RCC 7860 (cell line): ENCODE measurements around the gene KCNH3.
"Not testable (repeated sequence)": the region's sequence is repeated elsewhere in the genome, so short reads cannot be mapped to it uniquely, and the experiment has no call there.

Experiments used
- DNase-seq: peaks from one replicate; pipeline ENCODE4 v3.0.0-alpha.2; 2015; ENCODE audit warnings: low spot score
- FAIRE-seq: peaks from 2 replicates; lab custom pipeline; 2012; peaks lifted over from hg19 to GRCh38; lab: Jason Lieb, UNC

The KCNH3 gene

GRCh38 chr12:49538510-49539403 lies at the start of gene KCNH3:
Gene KCNH3 (plus strand): TSS chr12:49539030. CDS start chr12:49539417, 387 bp downstream.
- DNase-seq, result peak; percentile 13
- no peak for FAIRE-seq

DNA sequence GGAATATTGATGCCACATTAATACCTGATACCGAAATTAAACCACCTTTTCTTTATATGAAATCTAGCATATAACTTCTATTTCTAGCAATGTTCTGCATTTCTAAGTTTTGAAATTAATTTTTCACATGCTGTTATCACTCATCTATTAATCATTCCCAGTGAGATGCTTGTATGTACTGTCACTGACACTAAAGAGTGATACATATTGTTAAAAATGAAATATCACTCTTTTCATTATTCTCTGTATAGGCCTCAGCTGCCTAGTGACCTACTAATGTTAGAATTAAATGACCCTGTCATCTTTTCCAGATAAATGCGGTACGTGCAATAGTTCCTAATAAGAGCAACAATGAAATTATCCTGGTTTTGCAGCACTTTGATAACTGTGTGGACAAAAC lies 49.7 kb upstream of the KCNH3 start:
- FAIRE-seq (no peak), DNase-seq (no peak)

DNA sequence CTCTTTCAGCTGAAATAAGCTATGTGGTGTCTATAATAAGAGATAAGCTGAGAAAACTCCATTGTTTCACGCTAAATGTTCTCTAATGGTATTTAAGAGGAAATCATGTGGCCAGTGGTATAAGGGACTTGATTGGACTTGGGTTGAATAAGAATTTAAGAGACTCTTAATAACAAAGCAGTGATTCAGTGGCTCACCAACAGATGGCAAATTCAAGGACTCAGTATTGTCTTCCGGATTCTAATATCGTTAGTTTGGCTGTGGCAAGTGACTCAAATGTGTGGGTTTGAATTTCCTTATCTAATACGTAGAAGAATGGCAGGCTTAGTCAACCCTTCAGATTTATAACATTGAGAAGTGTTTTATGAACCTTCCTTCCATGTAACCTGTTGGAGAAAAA lies 49.1 kb upstream of the KCNH3 start:
- DNase-seq, result peak; percentile 82
- FAIRE-seq, result peak; percentile 86

GRCh38 chr12:49491823-49492222 lies 47.0 kb upstream of the KCNH3 start:
- no peak for FAIRE-seq
- DNase-seq, result no peak

- FAIRE-seq (no peak), DNase-seq (no peak)
Measured at GRCh38 chr12:49493900-49494299, 44.9 kb upstream of the KCNH3 start.

GRCh38 chr12:49496417-49497360 lies 42.1 kb upstream of the KCNH3 start:
- DNase-seq (no peak), FAIRE-seq (no peak)

DNA sequence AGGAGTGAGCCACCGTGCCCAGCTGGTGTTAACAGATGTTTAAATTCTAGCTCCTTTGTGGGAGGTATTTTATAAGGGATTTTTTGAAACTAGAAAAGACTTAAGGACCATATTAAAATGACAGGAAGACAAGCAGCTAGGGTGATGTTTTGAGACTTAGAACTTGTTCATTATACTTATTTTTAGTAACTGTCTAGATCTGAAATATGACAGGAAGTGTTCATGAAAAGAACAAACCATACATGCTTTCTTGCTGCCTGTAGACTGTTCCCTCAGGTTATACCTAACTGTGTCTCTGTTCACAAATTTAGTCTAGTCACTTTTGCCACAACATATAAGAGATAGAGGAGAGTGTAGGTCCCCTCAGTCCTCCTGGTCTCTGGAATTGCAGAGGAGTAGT lies 36.9 kb upstream of the KCNH3 start:
- DNase-seq (no peak), FAIRE-seq (no peak)

- DNase-seq (no peak), FAIRE-seq (no peak)
Measured at GRCh38 chr12:49502590-49502989, 36.2 kb upstream of the KCNH3 start.

DNA sequence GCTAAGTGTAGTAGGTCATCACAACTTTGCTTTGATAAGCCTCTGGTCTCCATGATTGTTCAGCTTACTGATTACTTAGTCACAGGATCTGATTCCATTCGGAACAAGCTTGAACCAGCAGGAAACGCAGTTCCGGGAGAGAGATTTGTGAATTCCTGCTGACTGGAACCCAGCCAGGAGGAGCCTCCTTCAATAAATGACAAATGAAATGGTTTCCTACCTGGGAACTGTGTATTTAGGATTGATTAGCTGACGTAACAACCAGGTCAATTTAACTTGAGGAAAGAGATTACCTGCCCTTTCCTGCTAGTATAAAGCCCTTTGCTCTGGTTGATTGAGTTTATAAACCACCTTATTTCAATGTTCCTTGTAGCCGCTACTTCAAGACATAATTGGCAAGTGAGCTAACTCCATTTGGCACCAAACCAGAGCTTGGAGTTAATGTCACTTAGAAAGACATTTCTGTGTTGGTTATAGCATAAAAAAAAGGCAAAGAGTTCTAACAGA lies 35.1 kb upstream of the KCNH3 start:
- DNase-seq, result peak; percentile 77
- peak; percentile 81 for FAIRE-seq

- no peak for DNase-seq
- FAIRE-seq, result no peak
Measured at GRCh38 chr12:49505672-49506071, 33.2 kb upstream of the KCNH3 start.

- DNase-seq (peak; percentile 14), FAIRE-seq (no peak)
Measured at GRCh38 chr12:49507139-49507538, 31.7 kb upstream of the KCNH3 start.

DNA sequence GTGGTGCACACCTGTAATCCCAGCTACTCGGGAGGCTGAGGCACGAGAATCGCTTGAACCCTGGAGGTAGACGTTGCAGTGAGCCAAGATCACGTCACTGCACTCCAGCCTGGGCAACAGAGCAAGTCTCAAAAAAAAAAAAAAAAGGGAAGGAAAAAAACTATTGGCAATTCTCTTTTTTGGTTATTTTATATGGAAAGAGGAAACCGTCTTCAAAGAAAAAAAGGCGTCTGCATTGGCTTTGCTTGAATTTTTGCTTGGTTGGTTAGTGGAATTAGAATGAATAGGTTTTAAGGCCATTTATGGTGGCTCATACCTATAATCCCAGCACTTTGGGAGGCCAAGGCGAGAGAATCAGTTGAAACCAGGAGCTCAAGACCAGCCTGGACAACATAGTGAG lies 29.1 kb upstream of the KCNH3 start:
- not testable (repeated sequence) for FAIRE-seq, DNase-seq

DNA sequence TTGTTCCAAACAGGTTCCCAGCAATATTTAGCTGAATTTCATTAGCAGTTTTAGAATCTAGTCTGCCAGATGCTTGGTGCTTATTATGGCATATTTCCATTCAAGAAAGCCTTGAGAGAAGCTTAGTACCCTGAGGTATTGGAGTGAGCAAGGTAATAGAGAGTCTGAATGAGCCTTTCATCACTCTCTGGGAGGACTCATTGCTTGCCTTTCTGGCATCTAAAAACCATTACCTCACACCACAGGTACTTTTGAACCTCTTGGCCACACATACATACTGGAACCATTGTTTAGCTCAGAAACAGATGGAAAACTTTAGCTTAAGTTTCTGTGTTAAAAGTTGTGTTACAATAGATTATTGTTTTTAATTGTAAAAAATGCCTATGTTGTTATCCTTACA lies 27.4 kb upstream of the KCNH3 start:
- FAIRE-seq, result no peak
- no peak for DNase-seq

DNA sequence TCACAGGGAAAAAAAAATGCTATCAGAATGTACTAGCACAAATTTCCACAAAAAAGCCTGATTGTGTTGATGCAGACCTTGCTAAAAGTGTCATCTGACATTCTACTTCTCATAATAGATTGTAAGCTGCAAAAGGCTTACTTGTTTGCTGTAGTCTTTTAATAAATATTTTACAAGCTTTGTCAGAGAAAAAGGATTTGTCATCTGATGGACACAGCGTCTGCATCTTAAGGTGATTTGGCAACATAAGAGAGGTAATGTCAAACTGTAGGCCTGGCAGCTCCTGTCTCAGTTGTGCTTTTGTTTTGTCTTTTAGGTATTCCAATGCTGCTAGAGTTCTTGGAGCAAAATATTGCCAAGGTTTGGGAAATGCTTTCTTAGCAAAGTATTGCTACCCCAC lies 26.3 kb upstream of the KCNH3 start:
- DNase-seq, result no peak
- no peak for FAIRE-seq

DNA sequence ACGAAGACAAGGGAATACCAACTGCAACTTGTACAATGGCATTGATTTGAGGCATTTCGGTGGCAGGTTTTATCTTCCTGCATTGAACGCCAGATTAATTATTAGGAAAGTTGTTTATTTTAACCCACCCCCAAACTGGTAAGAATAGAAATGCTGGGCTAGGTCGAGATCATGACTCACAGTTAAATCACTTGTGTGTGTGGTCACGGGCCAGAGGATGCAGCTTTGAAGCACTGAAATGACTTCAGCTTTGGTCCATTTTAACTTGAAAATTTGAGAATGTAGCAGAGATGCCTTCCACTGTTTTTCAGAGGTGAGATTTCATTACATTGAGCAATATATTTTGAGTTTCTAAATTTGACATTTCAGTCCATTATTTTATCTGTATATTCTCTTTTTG lies 23.6 kb upstream of the KCNH3 start:
- peak; percentile 94 for FAIRE-seq

DNA sequence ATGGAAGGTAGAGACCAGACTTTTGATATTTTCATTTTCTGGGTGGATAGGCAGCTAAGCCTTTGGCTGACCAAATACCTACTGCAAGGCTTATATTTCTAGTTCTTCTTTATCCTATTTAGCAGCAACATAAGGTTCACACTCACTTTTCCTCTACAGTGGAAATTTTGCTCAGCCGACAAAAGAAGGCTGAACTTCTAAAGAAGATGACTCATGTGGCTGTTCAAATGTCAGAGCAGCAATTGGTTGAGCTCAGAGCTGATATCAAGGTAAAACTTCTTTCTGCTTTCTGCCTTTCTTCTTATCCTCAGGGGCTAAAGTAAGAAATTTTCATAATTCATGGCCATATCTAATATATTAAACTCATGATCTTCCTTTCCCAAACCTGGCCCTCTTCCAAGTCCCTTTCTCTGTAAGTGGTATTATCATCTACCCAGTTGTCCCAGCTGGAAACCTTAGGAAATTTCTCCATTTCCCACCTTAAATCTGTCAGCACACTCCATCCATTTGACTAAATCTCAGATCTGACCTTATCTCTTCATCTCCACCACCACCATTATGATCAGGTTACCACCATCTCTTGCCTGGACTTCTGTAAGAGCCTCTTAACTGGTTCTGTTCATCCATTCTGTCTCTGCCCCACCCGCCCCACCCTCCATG lies 19.8 kb upstream of the KCNH3 start:
- FAIRE-seq, result peak; percentile 58
- no peak for DNase-seq

More for the DNA sequence above, 23.6 kb upstream of the KCNH3 start:
- DNase-seq, result peak; percentile 65

DNA sequence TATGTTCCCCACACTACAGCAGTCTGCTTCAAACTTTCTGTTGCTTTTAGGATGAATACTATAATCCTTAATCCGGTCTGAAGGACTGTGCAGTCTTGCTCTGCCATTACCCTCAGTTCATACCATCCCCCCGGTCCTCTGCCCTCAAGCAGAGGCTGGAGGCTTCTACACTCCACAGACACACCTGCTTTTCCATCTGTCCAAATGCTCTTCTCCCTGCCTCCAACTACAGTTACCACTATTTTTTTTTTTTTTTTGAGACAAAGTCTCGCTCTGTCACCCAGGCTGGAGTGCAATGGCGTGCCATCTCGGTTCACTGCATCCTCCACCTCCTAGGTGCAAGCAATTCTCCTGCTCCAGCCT lies 19.3 kb upstream of the KCNH3 start:
- no peak for DNase-seq
- FAIRE-seq, result no peak

- FAIRE-seq, result no peak
Measured at GRCh38 chr12:49521389-49521788, 17.4 kb upstream of the KCNH3 start.

GRCh38 chr12:49524660-49525324 lies 14.0 kb upstream of the KCNH3 start:
- DNase-seq, result no peak
- FAIRE-seq, result no peak

More at GRCh38 chr12:49521389-49521788, 17.4 kb upstream of the KCNH3 start:
- DNase-seq, result no peak

- FAIRE-seq (no peak), DNase-seq (no peak)
Measured at GRCh38 chr12:49525942-49526341, 12.9 kb upstream of the KCNH3 start.
